Measurements from ENCODE around the gene FRMD4A. TPM values are rescaled to one million over a fixed set of nuclear protein-coding genes. Genes with fewer than 3 reads are reported as not detected.

Gene FRMD4A
- total RNA-seq, 2 experiments from 2014 or later = 0.17 TPM; not detected in 1

DNA sequence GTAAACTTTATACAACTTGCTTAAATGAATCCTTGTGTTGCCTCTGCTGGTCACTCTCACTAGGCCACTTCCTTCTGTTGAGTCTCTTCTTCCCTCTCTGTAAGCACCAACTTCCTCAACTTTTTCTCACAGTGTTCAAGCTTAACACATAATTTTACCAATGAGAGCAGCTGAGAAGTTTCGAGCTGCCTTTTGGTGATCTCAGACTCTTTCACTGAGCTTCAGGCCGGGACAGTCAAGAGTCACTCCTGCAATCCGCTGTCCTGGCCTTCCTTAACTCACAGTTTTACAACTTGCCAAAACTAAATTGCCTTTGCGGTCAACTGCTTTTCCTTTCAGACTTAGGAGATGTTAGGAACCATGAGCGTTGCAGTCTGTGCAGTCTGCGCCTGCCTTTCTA, 696.5 kb downstream of the FRMD4A start:
- no peak overlapping the region for H3K27ac ChIP-seq (ENCODE audit: low read depth, low read length, poor library complexity, severe bottlenecking)
- no peak for TF ChIP-seq EZH2phosphoT487 (IDR thresholded peaks at IDR 0.05; ENCODE audit: borderline replicate concordance, low read depth, low read length)
- TF ChIP-seq, protein P1, sequence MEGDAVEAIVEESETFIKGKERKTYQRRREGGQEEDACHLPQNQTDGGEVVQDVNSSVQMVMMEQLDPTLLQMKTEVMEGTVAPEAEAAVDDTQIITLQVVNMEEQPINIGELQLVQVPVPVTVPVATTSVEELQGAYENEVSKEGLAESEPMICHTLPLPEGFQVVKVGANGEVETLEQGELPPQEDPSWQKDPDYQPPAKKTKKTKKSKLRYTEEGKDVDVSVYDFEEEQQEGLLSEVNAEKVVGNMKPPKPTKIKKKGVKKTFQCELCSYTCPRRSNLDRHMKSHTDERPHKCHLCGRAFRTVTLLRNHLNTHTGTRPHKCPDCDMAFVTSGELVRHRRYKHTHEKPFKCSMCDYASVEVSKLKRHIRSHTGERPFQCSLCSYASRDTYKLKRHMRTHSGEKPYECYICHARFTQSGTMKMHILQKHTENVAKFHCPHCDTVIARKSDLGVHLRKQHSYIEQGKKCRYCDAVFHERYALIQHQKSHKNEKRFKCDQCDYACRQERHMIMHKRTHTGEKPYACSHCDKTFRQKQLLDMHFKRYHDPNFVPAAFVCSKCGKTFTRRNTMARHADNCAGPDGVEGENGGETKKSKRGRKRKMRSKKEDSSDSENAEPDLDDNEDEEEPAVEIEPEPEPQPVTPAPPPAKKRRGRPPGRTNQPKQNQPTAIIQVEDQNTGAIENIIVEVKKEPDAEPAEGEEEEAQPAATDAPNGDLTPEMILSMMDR (conservative IDR thresholded peaks at IDR 0.05; ENCODE audit: low read length) = no peak
- ChIA-PET CTCF (ENCODE audit: unreplicated experiment) (no interaction called here), POLR2A (no interaction called here)
- DNase-seq (ENCODE audit: low spot score) = no peak
- no peak overlapping the region for H3K4me2 ChIP-seq (ENCODE audit: low read length)
- H3K4me1 ChIP-seq (ENCODE audit: insufficient read depth, low read length, poor library complexity, severe bottlenecking) = no peaks in the 10 kb centered on the region
- BruUV-seq (replicated peaks) = no TSS peak
- intact Hi-C loops (cut with micrococcal nuclease; ENCODE audit: unreplicated experiment) = no loop called here
- no peak overlapping the region for H2AFZ ChIP-seq (ENCODE audit: low read length)
- no peak overlapping the region for H3K4me3 ChIP-seq (ENCODE audit: low read depth, low read length, poor library complexity, severe bottlenecking)
- peaks cover 6% of the 10 kb centered on the region for H3K36me3 ChIP-seq (ENCODE audit: insufficient read depth, low read length)
- no peaks in the 10 kb centered on the region for H3K9me3 ChIP-seq (ENCODE audit: low read length)
- H4K20me1 ChIP-seq (ENCODE audit: insufficient read depth, low read length) = no peaks in the 10 kb centered on the region
- no peaks in the 10 kb centered on the region for H3K9me2 ChIP-seq (ENCODE audit: insufficient read depth, low read length)
- H3K79me2 ChIP-seq (ENCODE audit: insufficient read depth, low read depth, low read length) = no peaks in the 10 kb centered on the region

DNA sequence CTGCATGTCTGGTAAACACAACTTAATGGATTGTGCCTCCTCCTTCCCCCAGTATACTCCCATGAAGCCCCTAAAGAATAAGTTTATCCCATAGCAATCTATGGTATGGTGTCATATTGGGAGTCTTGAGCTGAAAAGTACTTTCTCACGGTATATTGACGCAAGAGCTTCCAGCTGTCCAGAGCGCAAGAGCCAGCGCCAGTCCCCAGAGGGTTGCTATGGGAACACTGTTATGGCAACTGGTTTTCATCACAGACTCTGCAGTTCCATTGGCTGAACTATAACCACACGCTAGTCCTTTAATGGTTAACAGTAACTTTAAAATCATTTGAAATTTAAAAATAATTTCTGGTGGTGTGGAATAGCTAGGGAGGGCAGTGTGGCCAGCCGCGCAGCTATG, 697.0 kb downstream of the FRMD4A start:
- no peaks in the 10 kb centered on the region for H3K9me3 ChIP-seq (ENCODE audit: low read length)
- no peaks in the 10 kb centered on the region for H3K79me2 ChIP-seq (ENCODE audit: insufficient read depth, low read depth, low read length)
- intact Hi-C loops (cut with micrococcal nuclease; ENCODE audit: unreplicated experiment) = no loop called here
- no peaks in the 10 kb centered on the region for H3K4me1 ChIP-seq (ENCODE audit: insufficient read depth, low read length, poor library complexity, severe bottlenecking)
- H3K27ac ChIP-seq (ENCODE audit: low read depth, low read length, poor library complexity, severe bottlenecking) = no peak overlapping the region
- H3K4me3 ChIP-seq (ENCODE audit: low read depth, low read length, poor library complexity, severe bottlenecking) = no peak overlapping the region
- TF ChIP-seq, protein P1 (conservative IDR thresholded peaks at IDR 0.05; ENCODE audit: low read length) = no peak
- TF ChIP-seq EZH2phosphoT487 (IDR thresholded peaks at IDR 0.05; ENCODE audit: borderline replicate concordance, low read depth, low read length) = no peak
- no TSS peak for BruUV-seq (replicated peaks)
- DNase-seq (ENCODE audit: low spot score) = no peak
- no peaks in the 10 kb centered on the region for H4K20me1 ChIP-seq (ENCODE audit: insufficient read depth, low read length)
- no peak overlapping the region for H2AFZ ChIP-seq (ENCODE audit: low read length)
- H3K36me3 ChIP-seq (ENCODE audit: insufficient read depth, low read length) = peaks cover 6% of the 10 kb centered on the region
- H3K4me2 ChIP-seq (ENCODE audit: low read length) = no peak overlapping the region
- no peaks in the 10 kb centered on the region for H3K9me2 ChIP-seq (ENCODE audit: insufficient read depth, low read length)
- ChIA-PET POLR2A (no interaction called here), CTCF (ENCODE audit: unreplicated experiment) (no interaction called here)

DNA sequence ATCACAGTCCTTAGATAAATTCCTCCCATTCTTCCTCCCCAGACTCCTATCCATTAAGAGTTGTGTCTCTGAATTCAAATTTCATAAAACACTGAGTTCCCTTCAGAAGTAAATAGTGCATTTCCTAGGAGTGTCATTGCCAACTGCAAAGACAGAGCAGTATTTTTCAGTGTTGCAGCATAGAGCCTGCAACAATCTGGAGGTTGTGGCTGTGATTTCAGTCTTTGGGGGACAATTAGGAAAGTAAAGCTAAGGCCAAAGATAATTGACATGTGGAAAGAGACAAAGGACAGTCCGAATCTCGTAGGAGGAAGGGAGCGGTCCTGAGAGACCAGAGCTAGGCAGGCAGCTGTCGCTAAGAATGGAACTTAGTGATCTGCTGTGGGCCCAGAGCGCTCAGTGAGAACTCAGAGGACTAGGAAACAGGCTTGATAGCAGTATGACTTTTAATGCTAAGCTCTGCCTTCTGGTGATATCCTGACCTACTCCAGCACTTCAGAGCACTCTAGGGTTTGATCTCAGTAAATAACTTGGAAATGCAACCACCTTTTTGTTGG, 697.8 kb downstream of the FRMD4A start:
- no peak overlapping the region for H3K4me2 ChIP-seq (ENCODE audit: low read length)
- ChIA-PET CTCF (ENCODE audit: unreplicated experiment) (no interaction called here), POLR2A (no interaction called here)
- DNase-seq (ENCODE audit: low spot score) = no peak
- no peaks in the 10 kb centered on the region for H3K79me2 ChIP-seq (ENCODE audit: insufficient read depth, low read depth, low read length)
- no peak overlapping the region for H2AFZ ChIP-seq (ENCODE audit: low read length)
- peaks cover 6% of the 10 kb centered on the region for H3K36me3 ChIP-seq (ENCODE audit: insufficient read depth, low read length)
- no TSS peak for BruUV-seq (replicated peaks)
- no peaks in the 10 kb centered on the region for H3K9me3 ChIP-seq (ENCODE audit: low read length)
- no peaks in the 10 kb centered on the region for H3K9me2 ChIP-seq (ENCODE audit: insufficient read depth, low read length)
- H3K27ac ChIP-seq (ENCODE audit: low read depth, low read length, poor library complexity, severe bottlenecking) = no peak overlapping the region
- intact Hi-C loops (cut with micrococcal nuclease; ENCODE audit: unreplicated experiment) = no loop called here
- H4K20me1 ChIP-seq (ENCODE audit: insufficient read depth, low read length) = no peaks in the 10 kb centered on the region
- H3K4me3 ChIP-seq (ENCODE audit: low read depth, low read length, poor library complexity, severe bottlenecking) = no peak overlapping the region
- no peak for TF ChIP-seq EZH2phosphoT487 (IDR thresholded peaks at IDR 0.05; ENCODE audit: borderline replicate concordance, low read depth, low read length)
- TF ChIP-seq, protein P1 (conservative IDR thresholded peaks at IDR 0.05; ENCODE audit: low read length) = no peak
- no peaks in the 10 kb centered on the region for H3K4me1 ChIP-seq (ENCODE audit: insufficient read depth, low read length, poor library complexity, severe bottlenecking)
